IPS DF 19.7 (cell line): ENCODE measurements around the gene LHX8.
"Not testable (repeated sequence)": the region's sequence is repeated elsewhere in the genome, so short reads cannot be mapped to it uniquely, and the experiment has no call there.

Experiments
- DNase-seq: peaks from one replicate; pipeline ENCODE4 v3.0.0-alpha.2; 2013; ENCODE audit warnings: low read depth, low spot score

The LHX8 gene

GRCh38 chr1:75132812-75133619 is 1.2 kb upstream of the LHX8 start:
- no peak for DNase-seq

GRCh38 chr1:75134647-75135572 is 722 bp downstream of the LHX8 start:
- DNase-seq = no peak

GRCh38 chr1:75135573-75136194 is 1.5 kb downstream of the LHX8 start:
- no peak for DNase-seq

GRCh38 chr1:75136195-75136815 is 2.1 kb downstream of the LHX8 start:
- no peak for DNase-seq

GRCh38 chr1:75136921-75137641 is 2.9 kb downstream of the LHX8 start:
- no peak for DNase-seq

- DNase-seq = no peak
Measured at GRCh38 chr1:75152092-75152491, 17.9 kb downstream of the LHX8 start.

GRCh38 chr1:75159154-75159553 is 25.0 kb downstream of the LHX8 start:
- no peak for DNase-seq

GRCh38 chr1:75165264-75165663 is 31.1 kb downstream of the LHX8 start:
- no peak for DNase-seq

GRCh38 chr1:75166821-75167220 is 32.6 kb downstream of the LHX8 start:
- DNase-seq = no peak

- no peak for DNase-seq
Measured at GRCh38 chr1:75170011-75170410, 35.8 kb downstream of the LHX8 start.

- DNase-seq = no peak
Measured at GRCh38 chr1:75170981-75171380, 36.8 kb downstream of the LHX8 start.

- no peak for DNase-seq
Measured at GRCh38 chr1:75171876-75172275, 37.7 kb downstream of the LHX8 start.

GRCh38 chr1:75172556-75172955 is 38.4 kb downstream of the LHX8 start:
- no peak for DNase-seq

- DNase-seq = no peak
Measured at GRCh38 chr1:75174031-75174760, 40.0 kb downstream of the LHX8 start.

GRCh38 chr1:75181214-75181955 is 47.2 kb downstream of the LHX8 start:
- DNase-seq = not testable (repeated sequence)

GRCh38 chr1:75188892-75189291 is 54.7 kb downstream of the LHX8 start:
- DNase-seq = no peak

GRCh38 chr1:75198163-75198562 is 64.0 kb downstream of the LHX8 start:
- no peak for DNase-seq

- DNase-seq = no peak
Measured at GRCh38 chr1:75198761-75199160, 64.6 kb downstream of the LHX8 start.

- DNase-seq = no peak
Measured at GRCh38 chr1:75202751-75203150, 68.6 kb downstream of the LHX8 start.
